Stimulated activated CD8-positive, alpha-beta memory T cell treated with anti-CD3 and anti-CD28 coated beads, Interleukin-15, amount 100 ng/mL, for 4 hours (primary cell): Measurements from ENCODE around the gene FCER1G.
A peak's percentile ranks its signal among the peaks of the same experiment; 100 is the strongest.
"Not testable (repeated sequence)": the region's sequence is repeated elsewhere in the genome, so short reads cannot be mapped to it uniquely, and the experiment has no call there.

Experiments used
- DNase-seq, 2 donors: peaks; one replicate each; pipeline ENCODE4 v3.0.0-alpha.2; 2020; ENCODE audit warnings: low read depth in 2 of 2

FCER1G gene

GRCh38 chr1:161206411-161207140 lies 8.5 kb upstream of the FCER1G start:
- DNase-seq, result no peak

GRCh38 chr1:161207173-161207572 lies 7.9 kb upstream of the FCER1G start:
- DNase-seq, result no peak

GRCh38 chr1:161209790-161210409 lies 5.2 kb upstream of the FCER1G start:
- peak in 1 of 2 donors; percentile 47 for DNase-seq

- DNase-seq, result no peak
These were observed 726 bp upstream of the FCER1G start for GRCh38 chr1:161214369-161214768.

GRCh38 chr1:161216945-161217712 lies 2.0 kb downstream of the FCER1G start:
- no peak for DNase-seq

- DNase-seq, result no peak
These were observed 2.7 kb downstream of the FCER1G start for GRCh38 chr1:161217831-161218230.

- DNase-seq, result no peak
These were observed 3.4 kb downstream of the FCER1G start for GRCh38 chr1:161218301-161219077.

- DNase-seq, result no peak
These were observed 4.2 kb downstream of the FCER1G start for GRCh38 chr1:161219078-161219892.

- DNase-seq, result no peak
These were observed 4.9 kb downstream of the FCER1G start for GRCh38 chr1:161220002-161220401.

- DNase-seq, result no peak
These were observed 7.3 kb downstream of the FCER1G start for GRCh38 chr1:161222175-161223019.

- DNase-seq, result no peak
These were observed 9.0 kb downstream of the FCER1G start for GRCh38 chr1:161223805-161224694.

GRCh38 chr1:161224695-161225087 lies 9.6 kb downstream of the FCER1G start:
- DNase-seq, result not testable (repeated sequence)

GRCh38 chr1:161225178-161225533 lies 10.1 kb downstream of the FCER1G start:
- DNase-seq, result no peak

GRCh38 chr1:161225534-161226319 lies 10.6 kb downstream of the FCER1G start, which contains the start of gene TOMM40L:
TOMM40L (plus strand) TSS chr1:161226060; CDS start chr1:161226490, 430 bp downstream.
- DNase-seq, result peak; percentile 69 to 87

GRCh38 chr1:161226320-161226711 lies 11.2 kb downstream of the FCER1G start:
- no peak for DNase-seq

GRCh38 chr1:161226759-161227158 lies 11.7 kb downstream of the FCER1G start:
- DNase-seq, result no peak

- DNase-seq, result peak; percentile 56 to 72
These were observed 12.2 kb downstream of the FCER1G start for GRCh38 chr1:161227196-161227871.

GRCh38 chr1:161228032-161228431 lies 12.9 kb downstream of the FCER1G start:
- DNase-seq, result no peak
